Measurements from ENCODE around the gene S1PR3.
A peak's percentile ranks its signal among the peaks of the same experiment; 100 is the strongest.

- TF ChIP-seq CTCF (IDR thresholded peaks at IDR 0.05; ENCODE audit: borderline replicate concordance, extremely low read depth, low read length, poor library complexity, severe bottlenecking) (peak; percentile 85), EZH2 (IDR thresholded peaks at IDR 0.05; ENCODE audit: borderline replicate concordance, low read depth, low read length, severe bottlenecking) (no peak)
Measured at GRCh38 chr9:89000973-89001916, 10.0 kb downstream of the S1PR3 start.
